Gastrocnemius medialis (tissue), 4 donors: ENCODE measurements around the gene ZNF316. TPM values are rescaled to one million over a fixed set of nuclear protein-coding genes. Genes with fewer than 3 reads are reported as not detected.

Experiments used
- ATAC-seq, 2 donors: fragments of 150-250 bp; one replicate each; pipeline ENCODE4 v1.9.1; 2016
- DNase-seq, 2 donors: peaks; one replicate each; pipeline ENCODE4 v3.0.0-alpha.2; 2019
- H3K27ac ChIP-seq, 4 donors: fragments of 200-600 bp; sonication (generic); 1 replicate in 1 of 4; 2 replicates in 3 of 4; pipeline ENCODE4 v1.5.1; 2016 to 2018; ENCODE audit warnings: mild to moderate bottlenecking in 2 of 4, moderate library complexity in 1 of 4
- H3K27me3 ChIP-seq, 3 donors: fragments of 200-600 bp; sonication (generic) in 2 of 3; 1 replicate in 1 of 3; 2 replicates in 2 of 3; pipeline versions ENCODE4 v1.5.1 to v1.6.0; 2016 to 2019; ENCODE audit warnings: mild to moderate bottlenecking in 1 of 3, moderate library complexity in 1 of 3
- H3K36me3 ChIP-seq, 2 donors: fragments of 200-600 bp; sonication (generic) in 1 of 2; one replicate each; pipeline ENCODE4 v1.5.1; 2017 to 2018
- H3K4me1 ChIP-seq, 2 donors: fragments of 200-600 bp; sonication (generic) in 1 of 2; one replicate each; pipeline ENCODE4 v1.5.1; 2016 to 2017; ENCODE audit warnings: mild to moderate bottlenecking in 2 of 2
- H3K4me3 ChIP-seq, 4 donors: fragments of 200-600 bp; sonication (generic) in 3 of 4; 1 replicate in 1 of 4; 2 replicates in 3 of 4; pipeline ENCODE4 v1.5.1; 2016 to 2019; ENCODE audit warnings: mild to moderate bottlenecking in 2 of 4
- H3K9me3 ChIP-seq, 3 donors: fragments of 200-600 bp; sonication (generic) in 2 of 3; 1 replicate in 1 of 3; 2 replicates in 2 of 3; pipeline ENCODE4 v1.5.1; 2016 to 2019
- CTCF ChIP-seq, 5 experiments: fragments of 450-650 bp in 3 of 5; fragments of 200-600 bp in 2 of 5; sonication (generic) in 2 of 5; IDR thresholded peaks in 4 of 5; conservative IDR thresholded peaks in 1 of 5; 1 replicate in 4 of 5; 2 replicates in 1 of 5; pipeline ENCODE4 v1.5.1; 2016 to 2019; ENCODE audit warnings: antibody characterized with exemption in 5 of 5, mild to moderate bottlenecking in 3 of 5, moderate library complexity in 3 of 5
- POLR2A ChIP-seq, 2 donors: fragments of 450-650 bp; IDR thresholded peaks; one replicate each; pipeline ENCODE4 v1.6.1; 2017; ENCODE audit warnings: antibody characterized with exemption in 2 of 2, mild to moderate bottlenecking in 2 of 2, moderate library complexity in 2 of 2
- in situ Hi-C, 4 donors: fragments of 200-750 bp; cut with MboI; loops; one replicate each; pipeline versions ENCODE4 v1.15.0 to v1.8.0; 2017; ENCODE audit warnings: low sequenced_read_pairs in 4 of 4
- intact Hi-C: fragments of 100-400 bp; cut with DNase I; formaldehyde crosslinking; loops from one replicate; pipeline ENCODE4 v1.15.1; 2023; ENCODE audit warnings: low total_unique reads
- total RNA-seq, 4 donors: library from RNA; depleted of rRNA; stranded (reverse); fragments of >200 nt; gene quantifications; one replicate each; pipeline versions ENCODE4 v1.1.0 to v1.2.3, GENCODE V29; 2016

The ZNF316 gene
- total RNA-seq, 4 donors from 2014 or later, result 11.4 to 19.1 (median 18.1) TPM

- ATAC-seq, result no peak
- in situ Hi-C loops, result no loop called here
- intact Hi-C loops, result no loop called here
- no peak for DNase-seq
- Histone ChIP-seq H3K4me1 (no peaks in the 10 kb centered on the region), H3K27me3 (no peaks in the 10 kb centered on the region), H3K36me3 (peaks cover 0 to 34% of the 10 kb centered on the region in 2 donors), H3K9me3 (no peaks in the 10 kb centered on the region), H3K27ac (no peak overlapping the region), H3K4me3 (no peak overlapping the region)
- TF ChIP-seq POLR2A (IDR thresholded peaks at IDR 0.05), result no peak
- no peak for TF ChIP-seq CTCF (IDR thresholded peaks at IDR 0.05 in 4 of 5, conservative IDR thresholded peaks at IDR 0.05 in 1 of 5)
Observed at GRCh38 chr7:6607651-6608051, 29.5 kb upstream of the ZNF316 start.

- intact Hi-C loops (no loop called here), in situ Hi-C loops (no loop called here)
- Histone ChIP-seq H3K4me1 (no peaks in the 10 kb centered on the region), H3K4me3 (no peak overlapping the region), H3K36me3 (peaks cover 0 to 32% of the 10 kb centered on the region in 2 donors), H3K27ac (no peak overlapping the region), H3K27me3 (no peaks in the 10 kb centered on the region), H3K9me3 (no peaks in the 10 kb centered on the region)
- TF ChIP-seq CTCF (IDR thresholded peaks at IDR 0.05 in 4 of 5, conservative IDR thresholded peaks at IDR 0.05 in 1 of 5), result no peak
- no peak for TF ChIP-seq POLR2A (IDR thresholded peaks at IDR 0.05)
- DNase-seq (no peak), ATAC-seq (no peak)
Observed at GRCh38 chr7:6608081-6608480, 29.0 kb upstream of the ZNF316 start.

- intact Hi-C loops, result no loop called here
- Histone ChIP-seq H3K4me3 (no peak overlapping the region), H3K9me3 (no peaks in the 10 kb centered on the region), H3K4me1 (no peaks in the 10 kb centered on the region), H3K36me3 (peaks cover 0 to 28% of the 10 kb centered on the region in 2 donors), H3K27me3 (no peaks in the 10 kb centered on the region), H3K27ac (no peak overlapping the region)
- TF ChIP-seq POLR2A (IDR thresholded peaks at IDR 0.05) (no peak), CTCF (IDR thresholded peaks at IDR 0.05 in 4 of 5, conservative IDR thresholded peaks at IDR 0.05 in 1 of 5) (no peak)
- no peak for ATAC-seq
- DNase-seq, result no peak
- in situ Hi-C loops, result no loop called here
Observed at GRCh38 chr7:6608794-6609193, 28.3 kb upstream of the ZNF316 start.

- ATAC-seq (no peak), DNase-seq (no peak)
- no peaks in the 10 kb centered on the region for H3K27me3 ChIP-seq
- in situ Hi-C loops, result no loop called here
- no peak overlapping the region for H3K27ac ChIP-seq
- H3K4me3 ChIP-seq, result no peak overlapping the region
- no peaks in the 10 kb centered on the region for H3K9me3 ChIP-seq
- H3K36me3 ChIP-seq, result peaks cover 0 to 10% of the 10 kb centered on the region in 2 donors
- intact Hi-C loops, result no loop called here
- TF ChIP-seq CTCF (IDR thresholded peaks at IDR 0.05 in 4 of 5, conservative IDR thresholded peaks at IDR 0.05 in 1 of 5) (no peak), POLR2A (IDR thresholded peaks at IDR 0.05) (no peak)
- peaks cover 4 to 5% of the 10 kb centered on the region in 2 donors for H3K4me1 ChIP-seq
Observed at GRCh38 chr7:6612819-6613218, 24.3 kb upstream of the ZNF316 start.

- ATAC-seq, result no peak
- no peaks in the 10 kb centered on the region for H3K27me3 ChIP-seq
- in situ Hi-C loops, result no loop called here
Observed at GRCh38 chr7:6613706-6614105, 23.4 kb upstream of the ZNF316 start.

More at GRCh38 chr7:6613706-6614105, 23.4 kb upstream of the ZNF316 start:
- H3K4me1 ChIP-seq, result peaks cover 4 to 5% of the 10 kb centered on the region in 2 donors
- DNase-seq, result no peak
- H3K36me3 ChIP-seq, result peaks cover 0 to 3% of the 10 kb centered on the region in 2 donors
- H3K9me3 ChIP-seq, result no peaks in the 10 kb centered on the region
- intact Hi-C loops, result no loop called here
- H3K4me3 ChIP-seq, result no peak overlapping the region
- TF ChIP-seq POLR2A (IDR thresholded peaks at IDR 0.05) (no peak), CTCF (IDR thresholded peaks at IDR 0.05 in 4 of 5, conservative IDR thresholded peaks at IDR 0.05 in 1 of 5) (no peak)
- H3K27ac ChIP-seq, result no peak overlapping the region
